Mononuclear cell (primary cell): ENCODE measurements around the gene RRBP1. TPM values are rescaled to one million over a fixed set of nuclear protein-coding genes. Genes with fewer than 3 reads are reported as not detected.
"Not testable (repeated sequence)": the region's sequence is repeated elsewhere in the genome, so short reads cannot be mapped to it uniquely, and the experiment has no call there.

Experiments used
- H3K27me3 ChIP-seq: 2 replicates; pipeline ENCODE4 v1.6.0; 2011; ENCODE audit warnings: low read length, control low read depth; ENCODE audit not compliant: insufficient read depth
- H3K4me1 ChIP-seq: 2 replicates; pipeline ENCODE4 v1.5.1; 2011; ENCODE audit warnings: mild to moderate bottlenecking, low read length, control low read depth; ENCODE audit not compliant: insufficient read depth
- H3K4me3 ChIP-seq: 2 replicates; pipeline ENCODE4 v1.5.1; 2011; ENCODE audit warnings: mild to moderate bottlenecking, low read length, moderate library complexity
- H3K9me3 ChIP-seq: 2 replicates; pipeline ENCODE4 v1.5.1; 2011; ENCODE audit warnings: low read depth, mild to moderate bottlenecking, control low read depth, low read length
- total RNA-seq: library from RNA; depleted of rRNA; stranded (reverse); fragments of >200 nt; gene quantifications from one replicate; pipeline ENCODE4 v1.2.3, GENCODE V29; 2012

The RRBP1 gene
- total RNA-seq, 1 donor: 16.4 TPM

- no peaks in the 10 kb centered on the region for H3K9me3 ChIP-seq
- H3K27me3 ChIP-seq: no peaks in the 10 kb centered on the region
- H3K4me1 ChIP-seq: no peaks in the 10 kb centered on the region
- no peak overlapping the region for H3K4me3 ChIP-seq
Observed at GRCh38 chr20:17712708-17713107, 30.7 kb upstream of the RRBP1 start.

GRCh38 chr20:17712201-17712600, 30.2 kb upstream of the RRBP1 start:
- H3K9me3 ChIP-seq: no peaks in the 10 kb centered on the region
- H3K4me3 ChIP-seq: no peak overlapping the region
- no peaks in the 10 kb centered on the region for H3K27me3 ChIP-seq
- no peaks in the 10 kb centered on the region for H3K4me1 ChIP-seq

GRCh38 chr20:17711267-17711627, 29.2 kb upstream of the RRBP1 start:
- Histone ChIP-seq H3K4me3 (no peak overlapping the region), H3K27me3 (no peaks in the 10 kb centered on the region), H3K9me3 (no peaks in the 10 kb centered on the region), H3K4me1 (no peaks in the 10 kb centered on the region)

- Histone ChIP-seq H3K9me3 (no peaks in the 10 kb centered on the region), H3K4me3 (no peak overlapping the region)
Observed at GRCh38 chr20:17710379-17711266, 28.6 kb upstream of the RRBP1 start.

GRCh38 chr20:17709361-17710293, 27.6 kb upstream of the RRBP1 start:
- H3K27me3 ChIP-seq: no peaks in the 10 kb centered on the region
- no peaks in the 10 kb centered on the region for H3K9me3 ChIP-seq
- H3K4me1 ChIP-seq: no peaks in the 10 kb centered on the region
- no peak overlapping the region for H3K4me3 ChIP-seq

More at GRCh38 chr20:17710379-17711266, 28.6 kb upstream of the RRBP1 start:
- Histone ChIP-seq H3K4me1 (no peaks in the 10 kb centered on the region), H3K27me3 (no peaks in the 10 kb centered on the region)

- no peak overlapping the region for H3K4me3 ChIP-seq
Observed at GRCh38 chr20:17708675-17709360, 26.8 kb upstream of the RRBP1 start.

GRCh38 chr20:17707951-17708350, 25.9 kb upstream of the RRBP1 start:
- H3K27me3 ChIP-seq, H3K4me3 ChIP-seq: not testable (repeated sequence)

More at GRCh38 chr20:17708675-17709360, 26.8 kb upstream of the RRBP1 start:
- no peaks in the 10 kb centered on the region for H3K27me3 ChIP-seq
- no peaks in the 10 kb centered on the region for H3K4me1 ChIP-seq
- H3K9me3 ChIP-seq: no peaks in the 10 kb centered on the region

GRCh38 chr20:17706632-17707031, 24.6 kb upstream of the RRBP1 start:
- H3K4me1 ChIP-seq: no peaks in the 10 kb centered on the region
- no peaks in the 10 kb centered on the region for H3K27me3 ChIP-seq
- H3K4me3 ChIP-seq: no peak overlapping the region
- no peaks in the 10 kb centered on the region for H3K9me3 ChIP-seq

More at GRCh38 chr20:17707951-17708350, 25.9 kb upstream of the RRBP1 start:
- not testable (repeated sequence) for H3K9me3 ChIP-seq, H3K4me1 ChIP-seq

- no peaks in the 10 kb centered on the region for H3K4me1 ChIP-seq
Observed at GRCh38 chr20:17705916-17706315, 23.9 kb upstream of the RRBP1 start.

GRCh38 chr20:17704589-17705317, 22.7 kb upstream of the RRBP1 start:
- Histone ChIP-seq H3K27me3 (no peaks in the 10 kb centered on the region), H3K4me1 (no peaks in the 10 kb centered on the region), H3K4me3 (no peak overlapping the region), H3K9me3 (no peaks in the 10 kb centered on the region)

More at GRCh38 chr20:17705916-17706315, 23.9 kb upstream of the RRBP1 start:
- H3K4me3 ChIP-seq: no peak overlapping the region
- H3K9me3 ChIP-seq: no peaks in the 10 kb centered on the region
- H3K27me3 ChIP-seq: no peaks in the 10 kb centered on the region

- no peak overlapping the region for H3K4me3 ChIP-seq
- H3K9me3 ChIP-seq: no peaks in the 10 kb centered on the region
- no peaks in the 10 kb centered on the region for H3K4me1 ChIP-seq
- no peaks in the 10 kb centered on the region for H3K27me3 ChIP-seq
Observed at GRCh38 chr20:17701826-17702225, 19.8 kb upstream of the RRBP1 start.

GRCh38 chr20:17700637-17701036, 18.6 kb upstream of the RRBP1 start:
- Histone ChIP-seq H3K9me3 (no peaks in the 10 kb centered on the region), H3K4me3 (no peak overlapping the region), H3K4me1 (no peaks in the 10 kb centered on the region)

GRCh38 chr20:17699931-17700351, 17.9 kb upstream of the RRBP1 start, which contains the start of gene BANF2:
Gene BANF2 (plus strand): TSS chr20:17699966. CDS start chr20:17725026, 25,060 bp downstream.
- H3K4me1 ChIP-seq: no peaks in the 10 kb centered on the region
- H3K9me3 ChIP-seq: no peaks in the 10 kb centered on the region
- no peaks in the 10 kb centered on the region for H3K27me3 ChIP-seq
- H3K4me3 ChIP-seq: no peak within 1 kb of the TSS

More at GRCh38 chr20:17700637-17701036, 18.6 kb upstream of the RRBP1 start:
- no peaks in the 10 kb centered on the region for H3K27me3 ChIP-seq

GRCh38 chr20:17698384-17698783, 16.3 kb upstream of the RRBP1 start:
- no peaks in the 10 kb centered on the region for H3K27me3 ChIP-seq
- H3K4me3 ChIP-seq: no peak overlapping the region
- no peaks in the 10 kb centered on the region for H3K9me3 ChIP-seq
- no peaks in the 10 kb centered on the region for H3K4me1 ChIP-seq
